ENCODE results near the gene WDFY4. TPM values are rescaled to one million over a fixed set of nuclear protein-coding genes. Genes with fewer than 3 reads are reported as not detected.
A peak's percentile ranks its signal among the peaks of the same experiment; 100 is the strongest.

WDFY4 gene
- total and polyA plus RNA-seq, 2 experiments from 2014 or later = 0.14 TPM; not detected in 1

- Mint-ChIP-seq H3K4me1 (no peaks in the 10 kb centered on the region), H3K4me3 (no peak overlapping the region), H3K9me3 (no peaks in the 10 kb centered on the region), H3K27ac (no peak overlapping the region), H3K36me3 (ENCODE audit: low read depth) (no peaks in the 10 kb centered on the region), H3K27me3 (ENCODE audit: insufficient read depth, low read depth, poor library complexity) (peaks cover 1% of the 10 kb centered on the region)
- Histone ChIP-seq H3K27ac (ENCODE audit: low read depth) (no peak overlapping the region), H3K4me1 (ENCODE audit: insufficient read depth) (no peaks in the 10 kb centered on the region), H3K79me2 (replicated peaks; ENCODE audit: insufficient read depth) (no peaks in the 10 kb centered on the region), H3F3A (replicated peaks; ENCODE audit: low read depth) (no peaks in the 10 kb centered on the region), H3K4me3 (no peak overlapping the region), H3K27me3 (ENCODE audit: insufficient read depth) (peaks cover 13% of the 10 kb centered on the region; the same call in 1 of the 2 replicates), H3K9me2 (ENCODE audit: insufficient read depth) (peaks cover 3% of the 10 kb centered on the region; the same call in 1 of the 2 replicates), H2AFZ (no peak overlapping the region), H3K36me3 (ENCODE audit: insufficient read depth) (no peaks in the 10 kb centered on the region), H3K4me2 (no peak overlapping the region), H4K20me1 (replicated peaks; ENCODE audit: insufficient read depth) (no peaks in the 10 kb centered on the region)
- DNase-seq (ENCODE audit: low spot score) = no peak
- no peak for ATAC-seq
- no peak for TF ChIP-seq ZNF114 (CRISPR knock-in tag; IDR thresholded peaks at IDR 0.05)
- no peak for TF ChIP-seq EZH2phosphoT487 (IDR thresholded peaks at IDR 0.05; ENCODE audit: unreplicated experiment)
- TF ChIP-seq JUNB (IDR thresholded peaks at IDR 0.05; ENCODE audit: unreplicated experiment) = no peak
- no peak for TF ChIP-seq CREB1 (CRISPR knock-in tag; IDR thresholded peaks at IDR 0.05; ENCODE audit: low read depth)
- TF ChIP-seq EZH2 (IDR thresholded peaks at IDR 0.05; ENCODE audit: low read depth, unreplicated experiment) = no peak
- TF ChIP-seq ZNF331 (CRISPR knock-in tag; IDR thresholded peaks at IDR 0.05; ENCODE audit: low read depth) = no peak
Measured at GRCh38 chr10:48820699-48821098, 136.0 kb downstream of the WDFY4 start.

GRCh38 chr10:48821111-48821510, 136.4 kb downstream of the WDFY4 start:
- H3K27me3 ChIP-seq (ENCODE audit: insufficient read depth) = peaks cover 9% of the 10 kb centered on the region; the same call in 1 of the 2 replicates
- H3K4me2 ChIP-seq = no peak overlapping the region
- no peak overlapping the region for H2AFZ ChIP-seq
- H3K27ac ChIP-seq (ENCODE audit: low read depth) = no peak overlapping the region
- peaks cover 1% of the 10 kb centered on the region for H3K27me3 Mint-ChIP-seq (ENCODE audit: insufficient read depth, low read depth, poor library complexity)
- H3K9me3 Mint-ChIP-seq = no peaks in the 10 kb centered on the region
- no peaks in the 10 kb centered on the region for H3K79me2 ChIP-seq (replicated peaks; ENCODE audit: insufficient read depth)
- no peak for TF ChIP-seq STAT1 (IDR thresholded peaks at IDR 0.05; ENCODE audit: unreplicated experiment)
- TF ChIP-seq CTCF (conservative IDR thresholded peaks at IDR 0.05; ENCODE audit: low read depth in 2 of 2) = peak in 1 of 2 experiments; percentile 13; a peak in 1 of 4 replicates
- no peak for TF ChIP-seq EZH2 (IDR thresholded peaks at IDR 0.05; ENCODE audit: low read depth, unreplicated experiment)
- TF ChIP-seq ZNF462 (CRISPR knock-in tag; IDR thresholded peaks at IDR 0.05) = no peak
- TF ChIP-seq ETS1 (IDR thresholded peaks at IDR 0.05) = no peak
- no peak for TF ChIP-seq EZH2phosphoT487 (IDR thresholded peaks at IDR 0.05; ENCODE audit: unreplicated experiment)
- no peaks in the 10 kb centered on the region for H3K36me3 Mint-ChIP-seq (ENCODE audit: low read depth)
- DNase-seq (ENCODE audit: low spot score) = no peak
- ATAC-seq = no peak
- peaks cover 3% of the 10 kb centered on the region; the same call in 1 of the 2 replicates for H3K9me2 ChIP-seq (ENCODE audit: insufficient read depth)
- H3F3A ChIP-seq (replicated peaks; ENCODE audit: low read depth) = no peaks in the 10 kb centered on the region
- no peak overlapping the region for H3K4me3 Mint-ChIP-seq
- H3K4me3 ChIP-seq = no peak overlapping the region
- H3K27ac Mint-ChIP-seq = no peak overlapping the region
- no peaks in the 10 kb centered on the region for H3K4me1 Mint-ChIP-seq
- H4K20me1 ChIP-seq (replicated peaks; ENCODE audit: insufficient read depth) = no peaks in the 10 kb centered on the region
- no peaks in the 10 kb centered on the region for H3K36me3 ChIP-seq (ENCODE audit: insufficient read depth)
- no peaks in the 10 kb centered on the region for H3K4me1 ChIP-seq (ENCODE audit: insufficient read depth)
